NT2/D1 (cell line): Measurements from ENCODE around the gene HOXA5.

Experiments
- DNase-seq: peaks from one replicate; pipeline ENCODE4 v3.0.0-alpha.2; 2011; ENCODE audit warnings: low read depth, low spot score
- H3K27me3 ChIP-seq: 2 replicates; pipeline ENCODE4 v1.6.0; 2011; ENCODE audit warnings: mild to moderate bottlenecking; ENCODE audit not compliant: insufficient read length, insufficient read depth
- H3K36me3 ChIP-seq: 2 replicates; pipeline ENCODE4 v1.6.1; 2011; ENCODE audit warnings: mild to moderate bottlenecking, low read length, mixed read lengths; ENCODE audit not compliant: insufficient read depth, insufficient read length
- H3K4me1 ChIP-seq: 2 replicates; pipeline ENCODE4 v1.5.1; 2011; ENCODE audit not compliant: insufficient read depth, insufficient read length
- H3K4me3 ChIP-seq: 2 replicates; pipeline ENCODE4 v1.5.1; 2011; ENCODE audit warnings: low read depth; ENCODE audit not compliant: insufficient read length
- H3K9ac ChIP-seq: 2 replicates; pipeline ENCODE4 v1.6.0; 2011; ENCODE audit warnings: low read depth; ENCODE audit not compliant: insufficient read length
- H3K9me3 ChIP-seq: 2 replicates; pipeline ENCODE4 v1.5.1; 2011; ENCODE audit warnings: mild to moderate bottlenecking, low read length; ENCODE audit not compliant: insufficient read depth
- SUZ12 ChIP-seq: IDR thresholded peaks from 2 replicates; pipeline ENCODE4 v1.6.1; 2011; ENCODE audit not compliant: insufficient read length, insufficient read depth; ENCODE audit errors: extremely low read depth
- YY1 ChIP-seq: IDR thresholded peaks from 2 replicates; pipeline ENCODE4 v1.6.1; 2011; ENCODE audit not compliant: insufficient read length, insufficient read depth
- ZNF274 ChIP-seq: IDR thresholded peaks from 2 replicates; pipeline ENCODE4 v1.6.1; 2011; ENCODE audit warnings: mild to moderate bottlenecking, low read depth, low read length

The HOXA5 gene

GRCh38 chr7:27171325-27171636 lies 27.8 kb upstream of the HOXA5 start:
- no peak for DNase-seq
- no peak for TF ChIP-seq SUZ12
- Histone ChIP-seq H3K36me3 (no peaks in the 10 kb centered on the region), H3K4me3 (no peak overlapping the region), H3K27me3 (peaks cover 100% of the 10 kb centered on the region), H3K9ac (no peak overlapping the region), H3K9me3 (no peaks in the 10 kb centered on the region), H3K4me1 (peaks cover 18% of the 10 kb centered on the region)

DNA sequence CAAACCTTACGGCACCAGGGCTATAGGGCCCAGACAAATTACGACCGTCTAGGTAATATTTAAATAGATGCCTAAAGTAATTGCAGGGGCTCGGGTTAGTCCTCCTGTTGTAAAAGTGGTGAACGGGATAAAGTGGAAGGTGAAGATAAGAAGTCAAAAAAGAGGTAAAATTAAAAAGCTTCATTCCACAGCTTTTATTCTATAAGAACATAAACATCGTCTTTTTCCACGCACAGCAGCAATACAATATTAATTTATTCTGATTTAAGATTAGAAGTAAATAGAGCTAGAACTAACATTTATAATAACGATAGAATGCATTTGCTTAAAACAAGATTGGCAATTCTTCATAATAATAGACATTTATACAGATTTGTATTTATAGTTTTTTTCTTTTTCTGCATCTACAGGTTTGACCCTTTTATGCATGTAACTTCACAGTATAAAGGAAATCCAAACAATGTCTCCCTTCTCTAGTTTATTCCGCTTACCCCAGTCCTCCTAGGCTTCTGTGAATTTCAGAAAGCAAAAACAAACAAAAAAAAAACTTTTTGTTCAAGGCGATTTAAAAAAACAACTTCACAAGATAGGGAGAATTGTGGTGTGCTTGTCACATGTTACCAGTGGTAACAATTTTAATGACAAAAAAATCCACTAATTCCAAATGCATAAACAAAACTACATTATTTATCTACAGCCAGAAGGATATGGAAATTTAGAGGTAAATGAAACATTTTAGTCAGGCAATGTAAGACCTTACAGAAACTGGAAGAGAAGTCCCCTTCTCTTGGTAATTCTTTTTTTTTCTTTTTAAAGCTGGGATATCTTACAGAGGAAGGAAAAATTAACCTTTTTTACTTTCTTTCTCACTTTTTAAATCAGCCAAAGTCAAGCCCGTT lies 27.2 kb upstream of the HOXA5 start:
- H3K4me3 ChIP-seq = no peak overlapping the region
- no peaks in the 10 kb centered on the region for H3K36me3 ChIP-seq
- no peak overlapping the region for H3K9ac ChIP-seq
- no peaks in the 10 kb centered on the region for H3K9me3 ChIP-seq
- TF ChIP-seq SUZ12 (no peak), ZNF274 (no peak), YY1 (no peak)
- peaks cover 100% of the 10 kb centered on the region for H3K27me3 ChIP-seq
- no peak for DNase-seq
- peaks cover 21% of the 10 kb centered on the region for H3K4me1 ChIP-seq

GRCh38 chr7:27169658-27170425 lies 26.4 kb upstream of the HOXA5 start:
- Histone ChIP-seq H3K4me3 (peak overlapping the region; percentile 18), H3K27me3 (peaks cover 100% of the 10 kb centered on the region), H3K4me1 (peaks cover 22% of the 10 kb centered on the region), H3K36me3 (no peaks in the 10 kb centered on the region), H3K9me3 (no peaks in the 10 kb centered on the region), H3K9ac (no peak overlapping the region)
- TF ChIP-seq ZNF274 = no peak
- peak; percentile 81 for TF ChIP-seq SUZ12
- no peak for DNase-seq

DNA sequence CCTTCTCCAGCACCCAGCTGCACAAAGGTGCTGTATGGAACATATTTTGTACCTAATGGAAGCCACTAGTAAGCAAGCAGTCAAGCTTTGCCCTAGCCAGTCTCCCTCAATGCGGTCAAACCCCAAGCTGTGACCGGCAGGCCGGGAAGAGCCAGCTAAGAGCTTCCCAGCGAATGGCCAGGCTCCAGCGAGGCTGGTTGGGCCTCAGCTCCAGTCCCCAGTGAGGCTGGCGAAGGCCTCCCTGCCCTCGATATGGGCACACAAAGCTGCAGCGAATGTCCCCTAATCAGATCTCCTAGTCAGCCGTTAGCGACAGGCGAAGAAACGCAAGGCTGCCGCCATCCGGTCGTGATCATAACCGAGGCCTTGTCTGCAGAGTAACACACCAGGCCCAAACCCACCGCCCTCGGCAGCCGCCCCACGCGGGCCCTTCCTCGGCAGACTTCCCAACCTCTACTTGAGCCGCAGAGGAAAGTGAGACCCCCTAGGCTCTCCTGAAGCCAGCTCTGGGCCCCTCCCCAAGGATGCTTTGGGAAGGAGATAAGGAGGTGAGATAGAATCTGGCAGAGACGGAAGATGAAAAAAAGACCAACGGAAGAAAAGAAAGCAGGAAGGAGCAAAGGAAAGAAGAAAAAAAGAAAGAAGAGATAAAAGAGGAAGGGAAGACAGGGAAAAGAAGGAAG lies 24.9 kb upstream of the HOXA5 start:
- no peak for DNase-seq
- H3K4me3 ChIP-seq = no peak overlapping the region
- H3K9ac ChIP-seq = no peak overlapping the region
- TF ChIP-seq ZNF274 (no peak), SUZ12 (peak; percentile 92), YY1 (no peak)
- no peaks in the 10 kb centered on the region for H3K9me3 ChIP-seq
- H3K36me3 ChIP-seq = no peaks in the 10 kb centered on the region
- H3K4me1 ChIP-seq = peaks cover 26% of the 10 kb centered on the region
- peaks cover 100% of the 10 kb centered on the region for H3K27me3 ChIP-seq

DNA sequence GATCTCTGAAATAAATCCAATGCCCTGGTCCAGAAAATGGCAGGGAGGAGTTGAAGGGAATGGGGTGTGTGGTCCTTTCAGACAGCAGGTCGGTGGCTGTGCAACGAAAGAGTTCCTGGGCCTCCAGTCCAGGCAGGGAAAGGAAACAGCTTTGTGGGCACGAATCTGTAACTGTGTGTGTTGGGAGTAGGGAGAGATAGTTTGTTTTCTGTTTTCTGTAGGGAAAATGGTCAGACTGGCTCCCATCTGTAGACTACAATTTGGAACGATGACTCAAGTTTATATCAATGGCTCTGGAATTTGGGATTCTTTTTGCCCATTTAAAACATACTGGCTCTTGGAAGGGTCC lies 24.4 kb upstream of the HOXA5 start:
- Histone ChIP-seq H3K9ac (no peak overlapping the region), H3K4me3 (no peak overlapping the region), H3K9me3 (no peaks in the 10 kb centered on the region), H3K4me1 (peaks cover 26% of the 10 kb centered on the region), H3K27me3 (peaks cover 100% of the 10 kb centered on the region), H3K36me3 (no peaks in the 10 kb centered on the region)
- DNase-seq = no peak
- TF ChIP-seq YY1 (no peak), SUZ12 (no peak), ZNF274 (no peak)

- TF ChIP-seq ZNF274 (no peak), SUZ12 (peak; percentile 99), YY1 (no peak)
- Histone ChIP-seq H3K9me3 (no peaks in the 10 kb centered on the region), H3K9ac (peak overlapping the region; percentile 21), H3K27me3 (peaks cover 100% of the 10 kb centered on the region), H3K4me3 (peak overlapping the region; percentile 4), H3K4me1 (peaks cover 21% of the 10 kb centered on the region), H3K36me3 (no peaks in the 10 kb centered on the region)
- no peak for DNase-seq
Observed at GRCh38 chr7:27166531-27167505, 23.3 kb upstream of the HOXA5 start.
